Islet precursor cell (in vitro differentiated cells): ENCODE data around the gene HBQ1.
"Not testable (repeated sequence)": the region's sequence is repeated elsewhere in the genome, so short reads cannot be mapped to it uniquely, and the experiment has no call there.

Experiments
- DNase-seq: peaks from one replicate; pipeline ENCODE4 v3.0.0-alpha.2; 2018

The HBQ1 gene

DNA sequence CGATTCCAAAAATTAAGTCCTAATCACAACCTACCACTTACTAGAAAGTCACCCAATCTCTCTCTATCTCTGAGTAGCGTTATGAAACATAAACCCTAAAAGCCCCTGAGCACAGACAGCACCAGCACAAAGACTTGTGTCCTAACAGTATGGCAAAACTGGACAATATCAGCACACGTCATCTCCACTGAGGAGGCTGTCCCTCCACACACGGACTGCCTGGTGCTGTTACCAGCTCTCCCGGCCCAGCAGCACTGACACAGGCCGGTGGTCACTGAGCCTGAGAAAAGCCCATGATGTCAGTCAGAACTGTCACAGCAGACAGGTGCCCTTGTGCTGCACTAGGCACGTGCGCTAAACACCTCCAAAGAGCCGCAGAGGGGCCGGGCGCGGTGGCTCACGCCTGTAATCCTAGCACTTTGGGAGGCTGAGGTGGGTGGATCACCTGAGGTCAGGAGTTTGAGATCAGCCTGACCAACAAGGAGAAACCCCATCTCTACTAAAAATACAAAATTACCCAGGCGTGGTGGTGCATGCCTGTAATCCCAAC is 31.4 kb downstream of the HBQ1 start:
- not testable (repeated sequence) for DNase-seq

DNA sequence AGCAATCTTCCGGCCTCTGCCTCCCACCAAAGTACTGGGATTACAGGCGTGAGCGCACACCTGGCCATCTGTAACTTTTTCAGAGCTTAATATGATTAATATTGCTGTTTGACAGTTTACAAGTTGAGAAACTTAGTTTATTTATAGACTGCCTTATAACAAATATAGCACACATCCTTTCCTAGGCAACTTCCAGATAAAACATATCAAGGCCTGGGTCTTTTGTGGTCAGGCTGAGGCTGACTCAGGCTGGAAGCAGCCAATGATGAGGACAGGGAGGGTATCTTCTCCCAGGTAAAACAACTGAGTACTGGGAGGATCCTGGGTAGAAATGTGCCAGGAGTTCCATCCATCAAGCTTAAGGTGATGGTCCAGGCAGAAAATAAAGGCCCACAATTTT is 32.7 kb downstream of the HBQ1 start:
- DNase-seq, result no peak

- no peak for DNase-seq
Measured at GRCh38 chr16:220021-220420, 39.8 kb downstream of the HBQ1 start.

DNA sequence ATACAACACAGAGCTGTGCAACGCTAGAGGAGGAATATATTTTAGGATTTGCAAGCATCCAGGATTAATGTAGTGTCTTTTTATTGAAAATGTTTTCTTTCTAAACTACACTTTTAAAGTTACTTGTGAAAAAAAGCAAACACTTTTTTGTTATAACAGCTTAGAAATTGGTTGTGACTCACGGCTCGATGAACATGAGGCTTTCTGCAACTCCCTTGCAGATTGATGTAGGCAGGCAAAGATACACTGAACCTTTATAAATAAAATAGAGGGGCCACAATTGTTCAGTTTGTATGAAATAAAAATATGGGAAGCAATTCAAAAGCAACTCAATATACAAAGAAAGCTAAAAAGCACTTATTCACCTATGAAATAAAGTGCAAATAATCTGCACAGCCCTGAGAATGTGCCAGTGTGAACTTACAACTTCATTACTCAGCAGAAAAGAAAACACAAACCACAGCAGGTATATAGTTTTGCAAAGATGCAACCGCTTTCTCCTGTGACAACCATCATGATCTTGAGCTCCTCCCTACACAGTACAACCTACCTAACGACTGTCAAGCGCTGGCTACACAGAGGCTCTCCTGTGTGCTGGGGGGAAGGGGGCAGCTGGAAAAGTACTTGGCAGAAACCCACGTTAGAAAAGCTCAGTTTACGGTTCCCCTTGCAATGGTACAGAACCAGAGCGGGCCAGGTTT is 48.0 kb downstream of the HBQ1 start:
- no peak for DNase-seq

DNA sequence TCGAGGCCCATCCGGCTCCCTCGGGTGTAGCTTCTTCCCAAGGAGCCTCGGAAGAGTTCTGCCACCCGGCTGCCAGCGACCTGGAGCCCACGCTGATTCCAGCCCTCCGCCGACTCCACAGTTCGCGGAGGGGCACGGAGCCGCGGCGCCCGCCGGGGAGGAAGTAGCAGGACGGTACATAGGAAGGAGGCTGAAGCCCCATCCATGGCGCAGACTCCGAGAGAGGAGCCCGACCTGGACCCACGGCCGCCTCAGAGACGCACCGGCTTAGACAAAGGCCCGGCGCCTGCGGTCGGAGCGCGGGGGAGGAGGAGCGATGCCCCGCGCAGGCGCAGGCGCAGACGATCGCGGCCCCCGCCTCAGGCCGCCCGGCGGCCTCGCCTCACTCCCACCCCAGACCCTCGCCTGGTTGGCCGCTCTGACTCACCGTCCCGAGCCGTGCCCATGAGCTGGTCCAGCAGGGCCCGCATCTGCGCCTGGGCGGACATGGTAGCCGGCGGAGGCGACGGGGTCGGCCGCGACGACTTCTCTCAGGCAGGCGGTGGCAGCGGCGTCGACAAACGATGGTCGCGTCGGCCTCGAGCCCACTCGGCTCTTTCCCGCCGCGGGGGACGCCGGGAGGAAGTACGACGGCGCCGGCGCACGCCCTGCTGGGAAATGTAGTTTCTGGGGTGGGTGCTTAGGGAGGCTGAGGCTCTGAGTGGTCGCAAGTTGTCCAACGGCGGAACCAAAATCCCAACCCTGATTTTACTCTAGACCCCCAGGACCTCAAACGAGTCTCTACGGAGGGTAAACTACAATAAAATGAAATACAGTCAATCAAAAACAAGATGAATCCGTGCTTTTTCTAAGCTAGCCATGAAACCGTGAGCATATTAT is 48.8 kb downstream of the HBQ1 start, which contains the start of gene LUC7L:
TSS of gene LUC7L (minus strand) at position 598 of the 879 bp plus-strand sequence. CDS start at position 488, 110 bp downstream.
- peak; percentile 92 for DNase-seq

DNA sequence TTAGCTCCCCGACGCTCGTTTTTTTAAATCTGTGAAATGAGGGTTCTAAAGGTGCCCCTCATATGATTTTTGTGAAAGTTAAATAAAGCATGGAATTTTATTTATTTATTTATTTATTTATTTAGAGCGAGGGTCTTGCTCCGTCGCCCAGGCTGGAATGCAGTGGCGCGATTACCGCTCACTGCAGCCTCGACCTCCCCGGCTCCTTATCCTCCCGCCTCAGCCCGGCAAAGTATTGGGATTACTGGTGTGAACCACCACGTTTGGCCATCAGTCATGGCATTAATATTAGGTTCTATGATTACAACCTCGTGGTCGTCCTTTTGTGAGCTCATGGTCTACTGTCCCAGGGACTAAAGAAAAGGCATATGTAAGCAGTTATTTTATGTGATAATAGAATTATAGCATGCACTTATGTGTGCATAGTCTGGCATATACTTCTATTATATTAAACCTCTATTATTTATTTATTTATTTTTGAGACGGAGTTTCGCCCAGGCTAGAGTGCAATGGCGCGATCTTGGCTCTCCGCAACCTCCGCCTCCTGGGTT is 49.5 kb downstream of the HBQ1 start:
- DNase-seq, result no peak

DNA sequence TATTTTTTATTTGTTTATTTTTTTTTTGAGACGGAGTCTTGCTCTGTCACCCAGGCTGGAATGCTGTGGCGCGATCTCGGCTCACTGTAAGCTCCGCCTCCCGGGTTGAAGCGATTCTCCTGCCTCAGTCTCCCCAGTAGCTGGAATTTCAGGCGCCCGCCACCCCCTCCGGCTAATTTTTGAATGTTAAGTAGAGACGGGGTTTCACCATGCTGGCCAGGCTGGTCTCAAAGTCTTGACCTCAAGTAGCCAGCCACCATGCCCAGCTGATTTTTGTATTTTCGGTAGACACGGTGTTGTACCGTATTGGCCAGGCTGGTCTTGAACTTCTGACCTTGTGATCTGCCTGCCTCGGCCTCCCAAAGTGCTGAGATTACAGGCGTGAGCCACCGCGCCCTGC is 50.1 kb downstream of the HBQ1 start:
- DNase-seq, result not testable (repeated sequence)
